Hepatocyte (in vitro differentiated cells): ENCODE measurements around the gene PRRC2C. TPM values are rescaled to one million over a fixed set of nuclear protein-coding genes. Genes with fewer than 3 reads are reported as not detected.

Experiments
- DNase-seq: peaks from one replicate; pipeline ENCODE4 v3.0.0-alpha.2; 2016; ENCODE audit warnings: low spot score
- H2AFZ ChIP-seq: fragments of 200-600 bp; sonication (generic); 2 replicates; pipeline ENCODE4 v1.6.0; 2016; ENCODE audit warnings: antibody characterized with exemption, mild to moderate bottlenecking
- H3K27ac ChIP-seq: fragments of 200-600 bp; sonication (generic); 2 replicates; pipeline ENCODE4 v1.5.1; 2016; ENCODE audit warnings: mild to moderate bottlenecking
- H3K27me3 ChIP-seq: fragments of 200-600 bp; sonication (generic); 2 replicates; pipeline ENCODE4 v1.6.1; 2016
- H3K36me3 ChIP-seq: fragments of 200-600 bp; sonication (generic); replicated peaks from 2 replicates; pipeline ENCODE4 v1.5.1; 2016; ENCODE audit warnings: low read depth; ENCODE audit not compliant: insufficient read depth
- H3K4me1 ChIP-seq: fragments of 200-600 bp; sonication (generic); 2 replicates; pipeline ENCODE4 v1.5.1; 2016; ENCODE audit warnings: mild to moderate bottlenecking, moderate library complexity; ENCODE audit not compliant: insufficient read depth
- H3K4me2 ChIP-seq: fragments of 200-600 bp; sonication (generic); 2 replicates; pipeline ENCODE4 v1.6.0; 2016
- H3K4me3 ChIP-seq: fragments of 200-600 bp; sonication (generic); 2 replicates; pipeline ENCODE4 v1.5.1; 2016; ENCODE audit warnings: mild to moderate bottlenecking
- H3K79me2 ChIP-seq: fragments of 200-600 bp; sonication (generic); 2 replicates; pipeline ENCODE4 v1.6.0; 2017; ENCODE audit warnings: mild to moderate bottlenecking
- H3K9me2 ChIP-seq: fragments of 200-600 bp; sonication (generic); replicated peaks from 2 replicates; pipeline ENCODE4 v1.6.0; 2017; ENCODE audit warnings: mild to moderate bottlenecking; ENCODE audit not compliant: insufficient read depth
- H3K9me3 ChIP-seq: fragments of 200-600 bp; sonication (generic); 2 replicates; pipeline ENCODE4 v1.5.1; 2016; ENCODE audit warnings: low read depth, mild to moderate bottlenecking
- H4K20me1 ChIP-seq: fragments of 200-600 bp; sonication (generic); 2 replicates; pipeline ENCODE4 v1.6.0; 2016; ENCODE audit warnings: mild to moderate bottlenecking; ENCODE audit not compliant: insufficient read depth, poor library complexity, severe bottlenecking
- CTCF ChIP-seq: fragments of 200-600 bp; sonication (generic); IDR thresholded peaks from 2 replicates; pipeline ENCODE4 v1.5.1; 2016; ENCODE audit warnings: antibody characterized with exemption, mild to moderate bottlenecking; ENCODE audit not compliant: poor library complexity
- EZH2 ChIP-seq: fragments of 200-600 bp; sonication (generic); IDR thresholded peaks from 2 replicates; pipeline ENCODE4 v1.6.1; 2016; ENCODE audit warnings: antibody characterized with exemption, mild to moderate bottlenecking, borderline replicate concordance
- EZH2phosphoT487 ChIP-seq: fragments of 200-600 bp; sonication (generic); IDR thresholded peaks from one replicate; pipeline ENCODE4 v1.6.1; 2018; ENCODE audit warnings: antibody characterized with exemption, mild to moderate bottlenecking, low read depth, moderate library complexity; ENCODE audit not compliant: unreplicated experiment, severe bottlenecking
- WGBS: methylation state at CpG from one replicate; pipeline ENCODE4 v1.1.6; 2016; ENCODE audit warnings: low lambda C conversion rate; ENCODE audit errors: missing lambda C conversion rate; 5-methylcytosine and 5-hydroxymethylcytosine counted together
- polyA plus RNA-seq: library from polyadenylated mRNA; unstranded; fragments of >200 nt; fragmentation: Nextera tagmentation; extraction: Ambion mirVana; gene quantifications from 2 replicates; pipeline ENCODE4 v1.2.1, GENCODE V29; 2016
- total RNA-seq: library from RNA; depleted of rRNA; stranded (reverse); fragments of >200 nt; gene quantifications from 2 replicates; pipeline ENCODE4 v1.2.3, GENCODE V29; 2014

The PRRC2C gene
- total and polyA plus RNA-seq, 2 experiments from 2014 or later: 85.2 to 120 TPM

- H3K36me3 ChIP-seq: no peaks in the 10 kb centered on the region
- no peak overlapping the region for H2AFZ ChIP-seq
- 90% methylated on average over 2 of the region's 2 CpGs for WGBS
Measured at GRCh38 chr1:171521567-171521966, 36.2 kb downstream of the PRRC2C start.

GRCh38 chr1:171530676-171531075 is 45.3 kb downstream of the PRRC2C start:
- Histone ChIP-seq H3K27ac (no peak overlapping the region), H3K4me3 (no peak overlapping the region), H2AFZ (no peak overlapping the region), H3K36me3 (no peaks in the 10 kb centered on the region), H3K9me3 (no peaks in the 10 kb centered on the region), H3K4me2 (no peak overlapping the region), H4K20me1 (no peaks in the 10 kb centered on the region), H3K79me2 (peaks cover 16% of the 10 kb centered on the region), H3K9me2 (no peaks in the 10 kb centered on the region), H3K27me3 (no peaks in the 10 kb centered on the region), H3K4me1 (no peaks in the 10 kb centered on the region)
- TF ChIP-seq EZH2 (no peak), EZH2phosphoT487 (no peak), CTCF (no peak)
- WGBS: 97% methylated on average over 3 of the region's 3 CpGs
- DNase-seq: no peak

More at GRCh38 chr1:171521567-171521966, 36.2 kb downstream of the PRRC2C start:
- no peaks in the 10 kb centered on the region for H4K20me1 ChIP-seq
- no peak for TF ChIP-seq EZH2phosphoT487
- no peak for TF ChIP-seq CTCF
- TF ChIP-seq EZH2: no peak
- no peak for DNase-seq
- H3K4me1 ChIP-seq: no peaks in the 10 kb centered on the region
- no peak overlapping the region for H3K4me3 ChIP-seq
- no peaks in the 10 kb centered on the region for H3K9me3 ChIP-seq
- H3K9me2 ChIP-seq: no peaks in the 10 kb centered on the region
- H3K4me2 ChIP-seq: no peak overlapping the region
- no peak overlapping the region for H3K27ac ChIP-seq
- no peaks in the 10 kb centered on the region for H3K27me3 ChIP-seq
- peaks cover 39% of the 10 kb centered on the region for H3K79me2 ChIP-seq

GRCh38 chr1:171532520-171532919 is 47.2 kb downstream of the PRRC2C start:
- no peak overlapping the region for H3K4me3 ChIP-seq
- H3K4me2 ChIP-seq: no peak overlapping the region
- TF ChIP-seq CTCF (no peak), EZH2phosphoT487 (no peak)
- no peaks in the 10 kb centered on the region for H3K9me2 ChIP-seq
- no peaks in the 10 kb centered on the region for H3K4me1 ChIP-seq
- DNase-seq: no peak
- no peak overlapping the region for H2AFZ ChIP-seq
- peaks cover 16% of the 10 kb centered on the region for H3K79me2 ChIP-seq
- no peaks in the 10 kb centered on the region for H3K9me3 ChIP-seq
- no peaks in the 10 kb centered on the region for H3K27me3 ChIP-seq
- no peaks in the 10 kb centered on the region for H4K20me1 ChIP-seq
- H3K27ac ChIP-seq: no peak overlapping the region
- H3K36me3 ChIP-seq: no peaks in the 10 kb centered on the region
- 100% methylated on average over 7 of the region's 7 CpGs for WGBS

- Histone ChIP-seq H3K27me3 (no peaks in the 10 kb centered on the region), H3K27ac (no peak overlapping the region), H3K36me3 (no peaks in the 10 kb centered on the region), H4K20me1 (peaks cover 3% of the 10 kb centered on the region), H3K9me3 (no peaks in the 10 kb centered on the region), H3K4me3 (no peak overlapping the region), H3K9me2 (no peaks in the 10 kb centered on the region), H3K4me2 (no peak overlapping the region), H3K79me2 (peaks cover 72% of the 10 kb centered on the region), H3K4me1 (no peaks in the 10 kb centered on the region), H2AFZ (no peak overlapping the region)
- WGBS: 100% methylated on average over 1 of the region's 1 CpG
- TF ChIP-seq EZH2phosphoT487 (no peak), CTCF (no peak), EZH2 (no peak)
- DNase-seq: no peak
Measured at GRCh38 chr1:171545523-171545922, 60.2 kb downstream of the PRRC2C start.
